CD4-positive, alpha-beta T cell treated with Interleukin-12 subunit alpha and Interleukin-12 subunit beta, for 1 hour (primary cell): ENCODE data around the gene SORT1.
"Not testable (repeated sequence)": the region's sequence is repeated elsewhere in the genome, so short reads cannot be mapped to it uniquely, and the experiment has no call there.

Experiments used
- DNase-seq: peaks from one replicate; pipeline ENCODE4 v3.0.0-alpha.2; 2020

SORT1 gene

GRCh38 chr1:109396513-109396839 lies 1.2 kb downstream of the SORT1 start:
- no peak for DNase-seq

- no peak for DNase-seq
Measured at GRCh38 chr1:109395602-109396512, 1.9 kb downstream of the SORT1 start.

- DNase-seq = not testable (repeated sequence)
Measured at GRCh38 chr1:109395282-109395599, 2.5 kb downstream of the SORT1 start.

- DNase-seq = no peak
Measured at GRCh38 chr1:109394591-109395281, 3.0 kb downstream of the SORT1 start.

- no peak for DNase-seq
Measured at GRCh38 chr1:109393617-109394233, 4.0 kb downstream of the SORT1 start.

GRCh38 chr1:109392788-109393616 lies 4.7 kb downstream of the SORT1 start:
- no peak for DNase-seq

- no peak for DNase-seq
Measured at GRCh38 chr1:109392037-109392787, 5.5 kb downstream of the SORT1 start.

- DNase-seq = no peak
Measured at GRCh38 chr1:109391626-109392025, 6.1 kb downstream of the SORT1 start.

- no peak for DNase-seq
Measured at GRCh38 chr1:109391157-109391556, 6.6 kb downstream of the SORT1 start.

GRCh38 chr1:109389638-109390341 lies 7.9 kb downstream of the SORT1 start:
- DNase-seq = no peak

- DNase-seq = no peak
Measured at GRCh38 chr1:109388884-109389637, 8.7 kb downstream of the SORT1 start.

- DNase-seq = no peak
Measured at GRCh38 chr1:109388208-109388711, 9.5 kb downstream of the SORT1 start.

- DNase-seq = no peak
Measured at GRCh38 chr1:109386054-109386717, 11.5 kb downstream of the SORT1 start.

- DNase-seq = no peak
Measured at GRCh38 chr1:109385417-109385816, 12.3 kb downstream of the SORT1 start.

- no peak for DNase-seq
Measured at GRCh38 chr1:109383854-109384253, 13.9 kb downstream of the SORT1 start.

- no peak for DNase-seq
Measured at GRCh38 chr1:109383087-109383779, 14.5 kb downstream of the SORT1 start.

GRCh38 chr1:109381573-109381972 lies 16.1 kb downstream of the SORT1 start:
- no peak for DNase-seq

- no peak for DNase-seq
Measured at GRCh38 chr1:109379907-109380306, 17.8 kb downstream of the SORT1 start.

- no peak for DNase-seq
Measured at GRCh38 chr1:109379422-109379821, 18.3 kb downstream of the SORT1 start.
